Fibroblast of skin of right quadriceps (primary cell): ENCODE measurements around the gene EXPH5.

Experiments used
- DNase-seq: peaks from one replicate; pipeline ENCODE4 v3.0.0-alpha.2; 2013

The EXPH5 gene

DNA sequence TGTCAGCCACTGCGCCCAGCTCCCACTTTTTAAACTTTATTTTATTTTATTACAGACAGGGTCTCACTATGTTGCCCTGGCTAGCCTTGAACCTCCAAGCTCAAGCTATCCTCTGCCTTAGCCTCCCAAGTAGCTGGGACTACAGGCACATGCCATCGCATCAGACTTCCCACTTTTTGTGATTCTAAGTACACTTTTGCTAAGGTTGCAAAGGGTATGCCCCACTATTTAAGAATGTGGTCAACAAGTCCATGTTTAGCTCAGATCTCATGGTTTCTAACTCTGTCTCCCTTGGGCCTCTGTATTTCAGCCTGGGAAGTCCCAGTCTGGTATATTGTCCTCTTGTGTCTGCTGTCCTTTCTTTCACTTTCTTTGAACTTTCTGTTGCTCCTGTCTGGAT, 35.3 kb downstream of the EXPH5 start:
- no peak for DNase-seq

DNA sequence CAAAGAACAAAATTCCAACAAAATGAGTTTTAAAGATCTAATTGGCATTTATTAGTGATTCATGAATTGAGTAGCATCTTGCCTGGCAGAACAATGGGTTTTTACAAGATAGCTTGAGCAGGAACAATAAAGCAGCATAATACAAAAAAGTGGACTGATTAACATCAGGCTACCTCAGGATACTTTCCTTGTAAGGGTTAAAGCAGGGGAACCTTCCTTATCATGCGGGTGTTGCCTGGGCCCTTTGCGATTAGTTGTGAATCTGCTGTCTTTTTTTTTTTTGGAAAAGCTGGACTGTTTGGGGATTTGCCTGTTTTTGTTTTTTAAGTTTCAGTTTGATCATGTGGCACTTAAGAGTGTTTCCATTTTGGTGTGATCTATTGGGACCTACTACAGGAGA, 37.5 kb downstream of the EXPH5 start:
- no peak for DNase-seq

DNA sequence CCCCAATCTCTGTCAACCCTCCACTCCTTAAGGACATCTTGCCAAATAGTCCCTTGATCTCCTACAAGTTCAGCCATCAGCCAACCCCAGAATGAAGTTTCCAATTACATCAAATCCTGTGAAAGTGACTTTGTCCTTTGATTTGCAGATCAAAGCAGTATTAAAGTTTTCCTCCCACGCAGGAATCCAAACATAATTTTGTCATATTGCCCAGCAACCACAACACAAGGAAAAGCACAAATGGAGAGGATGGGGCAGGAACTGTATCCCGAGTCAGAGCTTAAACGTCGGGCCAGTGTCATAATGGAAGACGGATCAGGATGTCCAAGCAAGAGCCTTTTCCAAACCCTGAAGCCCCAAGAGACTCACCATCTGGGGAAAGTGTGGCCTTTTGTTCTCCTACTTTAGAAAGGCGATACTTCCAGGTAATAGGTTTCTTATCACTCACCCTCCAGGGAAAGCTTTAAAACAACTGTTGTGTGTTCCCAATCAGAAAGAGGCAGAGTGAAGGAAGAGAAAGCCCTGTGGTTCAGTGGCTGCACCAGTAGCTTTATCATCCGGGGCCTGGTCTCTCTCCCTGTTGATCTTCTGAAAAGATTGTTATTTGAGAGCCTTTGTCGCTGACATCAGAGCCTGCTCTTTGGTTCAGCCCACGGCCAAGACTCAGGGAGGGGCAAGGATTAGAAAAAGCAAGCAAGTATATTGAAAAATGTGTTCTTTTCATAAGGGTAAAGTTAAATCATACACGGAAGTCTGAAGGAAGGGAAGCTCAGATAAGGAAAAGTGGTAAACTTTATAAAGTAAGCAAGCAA, 41.7 kb downstream of the EXPH5 start:
- DNase-seq, result peak; percentile 16

DNA sequence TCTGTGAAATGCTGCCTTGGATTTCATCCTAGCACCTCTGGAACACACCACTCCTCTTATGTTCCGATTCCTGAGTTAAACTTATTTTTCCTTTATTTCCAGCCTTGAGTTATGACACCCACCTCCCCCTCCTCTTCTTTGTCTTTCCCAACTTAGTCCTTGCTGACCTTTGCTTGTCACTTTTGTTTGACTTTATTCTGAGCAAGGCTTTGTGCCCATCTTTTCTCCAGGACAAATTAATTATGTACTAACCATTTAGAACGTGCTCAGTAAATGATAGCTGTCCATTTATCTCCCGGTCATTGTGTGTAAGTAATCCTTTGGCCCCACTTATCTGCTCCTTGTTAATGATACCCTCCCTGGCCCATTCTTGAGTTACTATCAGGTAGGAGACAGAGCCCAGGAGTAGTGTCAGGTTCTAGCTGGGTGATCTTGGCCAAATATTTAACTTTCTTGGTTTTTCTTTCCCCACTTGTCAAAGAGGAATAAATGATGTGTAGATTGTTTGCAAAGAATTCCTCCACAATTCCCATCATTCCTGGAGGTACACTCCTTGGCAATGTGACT, 44.2 kb downstream of the EXPH5 start:
- no peak for DNase-seq

DNA sequence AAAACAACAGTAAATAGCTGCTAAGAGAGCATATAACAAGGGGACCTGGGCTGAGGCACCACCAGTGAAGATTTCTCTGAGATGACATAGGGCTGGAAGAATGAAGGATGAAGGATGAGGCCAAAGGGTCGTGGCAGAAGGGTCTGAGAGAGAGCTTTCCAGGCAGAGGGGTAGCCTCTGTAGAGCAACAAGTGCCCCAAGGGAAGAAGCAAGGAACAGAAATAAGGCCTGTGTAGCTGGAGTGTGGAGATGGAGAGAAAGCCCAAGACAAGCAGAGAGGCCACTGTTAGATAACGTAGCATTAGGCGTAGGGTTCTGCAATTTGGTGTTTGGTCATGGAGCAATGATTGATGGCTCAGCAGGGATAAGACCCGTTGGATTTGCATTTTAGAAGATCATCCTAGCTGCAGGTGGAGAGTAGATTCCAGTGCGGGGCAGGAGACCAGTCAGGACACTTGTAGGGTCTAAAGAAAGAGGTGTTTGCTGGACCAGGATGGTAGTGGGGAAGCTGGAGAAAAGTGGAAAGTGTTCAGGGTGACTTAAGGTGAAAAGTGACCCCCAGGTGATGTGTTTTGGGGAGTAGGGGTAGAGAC, 47.6 kb downstream of the EXPH5 start:
- DNase-seq, result no peak

DNA sequence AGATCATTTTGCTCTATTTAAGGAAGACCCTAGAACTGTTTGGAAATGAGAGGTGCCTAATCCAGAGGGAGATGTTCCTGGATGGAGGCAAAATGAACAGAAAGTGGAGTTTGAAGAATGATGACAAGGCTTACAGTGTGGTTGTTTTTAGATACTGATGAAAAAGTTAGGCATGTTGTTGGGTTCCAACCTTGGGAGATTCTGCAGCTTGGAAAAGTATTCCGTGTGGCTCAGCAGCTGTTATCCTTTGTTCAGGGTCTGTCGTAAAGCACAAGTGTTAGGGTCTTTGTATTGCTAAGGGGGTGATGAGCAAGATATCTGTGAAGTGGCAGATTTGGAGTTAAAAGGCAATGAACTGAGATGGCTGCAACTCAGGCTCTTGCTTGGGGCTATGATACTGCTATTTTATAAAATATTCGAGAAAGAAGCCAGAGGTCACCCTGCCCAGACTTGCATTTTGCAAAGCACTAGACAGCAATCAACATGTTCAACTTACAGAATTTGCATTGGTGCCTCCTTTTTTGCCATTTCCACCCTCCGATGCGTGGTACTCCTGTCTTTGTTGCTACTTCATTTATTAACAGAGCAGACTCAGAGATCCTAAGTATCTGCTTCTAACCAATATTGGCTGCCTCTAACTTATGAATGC, 50.1 kb downstream of the EXPH5 start:
- no peak for DNase-seq

DNA sequence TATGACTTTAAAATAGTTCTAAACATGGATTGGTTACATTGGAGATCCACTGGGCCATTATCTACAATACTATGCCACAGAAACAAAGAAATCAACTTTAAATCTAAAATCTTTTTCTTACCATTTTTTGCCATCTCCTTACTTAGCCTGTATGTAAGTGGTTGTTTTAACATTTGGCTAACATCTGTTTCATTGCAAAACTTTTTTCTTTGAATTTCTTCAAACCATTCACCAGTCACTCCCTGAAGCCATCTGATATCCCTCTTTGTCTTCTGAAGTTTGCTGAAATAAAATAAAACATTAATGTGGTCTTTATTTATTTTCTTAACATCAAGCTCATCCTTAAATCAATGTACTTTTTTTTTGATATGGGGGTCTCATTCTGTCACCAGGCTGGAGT, 52.0 kb downstream of the EXPH5 start:
- no peak for DNase-seq

DNA sequence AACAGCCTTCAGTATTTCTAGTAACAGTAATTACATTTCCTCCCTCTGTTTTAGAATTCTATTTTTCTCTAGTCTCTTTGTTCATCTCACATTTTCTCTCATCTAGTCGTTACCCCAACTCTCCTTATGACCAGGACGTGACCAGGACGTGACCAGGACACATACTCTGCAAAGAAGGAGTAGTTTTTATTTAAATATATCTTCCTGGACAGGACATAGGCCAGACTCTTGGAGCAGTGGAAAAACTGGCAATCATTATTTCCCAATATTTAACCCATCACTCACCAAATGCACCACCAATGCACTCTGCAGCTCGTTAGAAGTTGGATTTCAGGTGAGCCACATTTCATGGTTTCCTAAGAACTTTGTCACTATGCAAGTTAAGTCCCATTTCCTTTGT, 55.1 kb downstream of the EXPH5 start:
- no peak for DNase-seq

DNA sequence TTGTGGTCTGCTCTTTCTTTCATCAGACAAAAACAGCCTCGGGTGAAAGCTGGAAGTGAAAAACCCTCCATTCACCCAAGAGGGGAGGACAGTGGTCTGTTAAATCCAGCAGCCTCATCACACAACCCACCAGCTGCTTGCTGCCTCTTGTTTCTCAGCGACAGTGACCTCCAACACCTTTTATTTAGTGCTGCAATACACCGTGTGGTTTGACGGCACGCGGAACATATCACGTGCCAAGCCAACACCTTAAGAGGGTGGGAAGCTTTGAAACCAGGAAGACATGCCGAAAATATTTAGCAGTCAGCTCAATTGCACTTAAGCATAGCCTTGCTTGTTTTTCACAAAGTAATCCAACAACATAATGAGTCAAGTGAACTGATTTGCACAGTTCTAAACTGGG, 55.5 kb downstream of the EXPH5 start:
- DNase-seq, result no peak

DNA sequence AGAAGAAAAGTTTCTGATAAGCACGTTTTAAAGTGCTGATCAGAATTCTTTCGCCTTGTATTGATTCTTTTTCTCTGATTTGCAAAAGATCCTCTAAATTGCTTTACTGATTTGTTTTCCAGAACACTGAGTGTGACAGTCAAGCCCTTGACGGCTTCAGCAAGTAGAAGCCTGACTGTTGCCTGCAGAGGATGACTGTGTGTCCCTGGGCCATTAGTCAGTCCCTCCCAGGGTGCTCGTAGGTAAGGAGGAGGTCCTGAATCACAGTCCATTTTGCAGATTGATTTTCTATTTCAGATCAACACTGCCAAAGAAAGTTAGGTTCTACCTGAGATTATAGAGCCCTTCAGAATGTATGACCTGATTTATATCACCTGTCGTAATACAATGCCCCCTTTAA, 56.8 kb downstream of the EXPH5 start:
- no peak for DNase-seq

DNA sequence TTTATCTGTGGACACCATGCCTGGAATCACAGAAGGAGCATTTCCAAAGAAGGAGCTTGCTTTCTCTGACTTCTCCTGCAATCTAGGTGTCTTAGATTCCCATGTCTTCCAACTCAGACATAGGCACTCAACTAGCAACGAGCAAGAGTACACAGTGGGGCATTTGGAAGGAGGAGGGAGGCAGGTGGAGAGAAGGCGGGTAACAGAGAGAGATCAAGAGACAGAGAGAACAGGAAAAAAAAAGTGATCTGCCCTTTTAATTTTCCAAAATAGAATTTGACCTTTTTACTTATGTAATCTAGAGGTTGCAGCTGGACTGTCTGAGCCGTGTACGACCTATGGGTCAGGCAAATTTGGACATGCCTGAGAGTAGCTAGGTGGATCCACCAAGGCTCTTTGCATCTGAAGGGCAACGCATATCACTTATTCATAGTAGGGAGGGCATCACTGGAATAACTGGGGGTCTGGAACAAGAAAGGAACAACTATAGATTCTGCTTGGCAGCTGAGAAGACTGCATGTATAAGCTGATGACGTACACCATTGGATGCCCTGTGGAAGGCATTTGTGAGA, 58.1 kb downstream of the EXPH5 start:
- DNase-seq, result no peak

DNA sequence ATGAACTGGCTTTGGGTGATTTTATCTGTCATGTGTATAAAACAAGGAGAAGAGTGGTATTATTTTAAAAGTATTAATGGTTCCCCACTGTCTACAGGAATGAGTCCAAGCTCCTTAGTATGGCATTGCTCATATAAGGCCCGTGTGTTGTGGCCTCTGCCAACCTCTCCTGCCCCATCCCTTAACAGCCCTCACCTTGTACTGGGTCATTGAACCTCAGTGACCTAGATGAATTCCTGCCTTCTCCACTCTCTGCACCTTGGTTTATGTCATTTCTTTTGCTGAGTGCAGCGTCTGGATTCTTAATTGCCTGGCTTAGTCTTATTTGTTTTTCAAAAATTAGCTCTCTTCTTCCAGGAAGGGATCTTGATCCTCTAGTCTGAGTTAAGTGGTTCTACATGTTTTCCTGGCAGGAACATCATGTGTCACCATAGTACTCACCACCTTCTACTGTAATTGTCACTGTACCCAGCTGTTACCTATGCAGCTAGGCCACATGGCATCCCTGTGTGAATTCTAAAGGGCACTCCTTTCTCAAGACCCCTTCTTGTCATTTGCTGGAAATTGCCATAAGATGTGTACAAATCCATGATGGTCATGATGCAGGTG, 59.2 kb downstream of the EXPH5 start:
- DNase-seq, result no peak

DNA sequence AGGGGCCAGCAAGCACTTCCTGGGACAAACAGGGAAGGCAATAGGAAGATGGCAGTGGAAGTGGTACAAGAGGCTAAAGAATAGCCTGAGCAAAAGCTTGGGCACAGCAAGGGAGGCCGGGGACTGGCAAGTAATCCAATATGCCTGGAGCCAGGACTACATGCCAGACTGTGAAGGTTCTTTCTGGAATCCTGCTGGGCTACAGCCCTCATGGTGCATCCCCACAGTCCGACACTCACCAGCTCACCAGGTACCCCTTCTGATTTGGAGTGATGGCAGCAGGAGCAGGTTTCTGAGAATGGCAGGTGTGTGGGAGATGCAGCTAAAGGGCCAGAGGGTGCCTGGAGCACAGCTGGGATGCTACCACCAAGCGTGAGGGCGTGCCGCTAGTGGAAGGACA, 63.1 kb downstream of the EXPH5 start:
- DNase-seq, result no peak

DNA sequence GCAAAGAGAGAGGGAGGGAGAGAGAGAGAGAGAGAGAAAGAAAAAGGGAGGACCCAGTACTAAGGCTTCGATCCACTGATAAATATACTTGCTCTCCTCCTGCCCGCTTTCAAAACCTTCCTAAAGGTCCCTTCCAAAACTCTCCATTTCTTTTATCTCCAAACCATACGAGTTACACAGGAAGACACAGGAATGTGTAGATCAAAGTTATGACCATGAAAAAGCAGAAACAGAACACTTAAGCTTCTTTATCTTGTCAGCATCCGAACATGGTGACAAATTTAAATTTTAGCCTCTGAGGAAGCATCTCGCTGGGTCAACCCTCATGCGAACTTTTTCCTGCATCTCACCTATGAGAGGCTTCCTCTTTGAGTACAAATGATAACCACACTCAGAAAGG, 66.2 kb downstream of the EXPH5 start:
- DNase-seq, result no peak

DNA sequence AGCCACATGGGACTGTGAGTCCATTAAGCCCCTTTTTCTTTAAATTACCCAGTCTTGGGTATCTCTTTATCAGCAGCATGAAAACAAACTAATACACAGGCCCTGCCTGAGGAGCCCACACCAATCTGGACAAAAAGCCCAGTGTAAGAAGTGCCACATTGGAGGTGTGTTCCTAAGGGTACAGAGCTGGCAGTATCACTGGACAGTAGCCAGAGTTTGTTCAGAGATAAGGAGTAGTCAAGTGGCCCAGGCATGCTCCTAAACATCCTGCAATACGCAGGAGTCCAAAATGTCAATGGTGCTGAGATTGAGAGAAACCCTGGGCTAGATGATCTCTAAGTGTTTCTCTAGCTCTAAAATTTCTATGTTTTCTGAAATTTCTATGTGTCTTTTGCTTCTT, 68.4 kb downstream of the EXPH5 start:
- no peak for DNase-seq

DNA sequence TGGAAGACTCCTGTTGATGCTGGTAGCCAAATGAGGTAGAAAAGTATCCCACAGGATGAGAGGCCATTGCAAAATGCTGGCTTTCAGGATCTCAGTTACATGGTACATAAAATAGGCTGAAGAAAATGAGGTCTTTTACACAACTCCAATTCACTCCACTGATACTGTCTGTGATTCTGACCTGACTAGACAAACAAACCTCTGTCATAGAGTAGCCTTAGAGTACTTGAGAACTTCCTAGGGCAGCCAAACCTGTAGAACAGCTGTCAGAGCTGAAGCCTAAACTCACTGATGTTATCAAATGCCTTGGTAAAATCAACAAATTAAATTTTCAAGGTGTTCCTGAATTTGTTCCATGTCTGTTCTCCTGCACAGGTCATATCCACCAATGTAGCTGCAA, 69.1 kb downstream of the EXPH5 start:
- DNase-seq, result no peak

DNA sequence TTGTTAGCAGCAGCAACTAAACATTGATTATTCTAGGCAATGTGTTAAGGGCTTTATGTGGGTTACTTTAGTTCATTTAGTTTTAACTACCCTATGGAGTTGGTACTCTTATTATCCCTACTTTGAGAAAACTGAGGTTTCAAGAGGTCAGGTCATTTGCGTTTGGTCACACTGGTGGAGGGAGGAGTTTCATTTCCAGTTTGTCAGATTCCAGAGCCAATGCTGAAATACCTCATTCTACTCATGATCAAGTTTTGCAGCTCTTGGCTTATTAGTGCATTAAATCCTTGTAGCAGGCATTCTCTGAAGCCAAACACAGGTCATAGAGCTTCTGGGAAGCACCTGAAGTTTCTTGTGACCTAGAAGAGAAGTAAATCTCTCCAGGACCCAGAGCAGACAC, 71.2 kb downstream of the EXPH5 start:
- DNase-seq, result no peak

DNA sequence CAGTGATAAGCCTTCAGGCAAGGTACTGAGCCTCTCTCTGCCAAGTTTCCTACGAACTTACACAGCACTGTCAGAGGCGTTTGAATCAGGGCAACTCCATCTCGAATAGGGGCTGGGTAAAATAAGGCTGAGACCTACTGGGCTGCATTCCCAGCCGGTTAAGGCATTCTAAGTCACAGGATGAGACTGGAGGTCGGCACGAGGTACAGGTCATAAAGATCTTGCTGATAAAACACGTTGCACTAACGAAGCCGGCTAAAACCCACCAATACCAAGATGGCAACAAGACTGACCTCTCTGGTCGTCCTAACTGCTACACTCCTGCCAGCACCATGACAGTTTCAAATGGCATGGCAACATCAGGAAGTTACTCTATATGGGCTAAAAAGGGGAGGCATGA, 75.0 kb downstream of the EXPH5 start:
- DNase-seq, result no peak

DNA sequence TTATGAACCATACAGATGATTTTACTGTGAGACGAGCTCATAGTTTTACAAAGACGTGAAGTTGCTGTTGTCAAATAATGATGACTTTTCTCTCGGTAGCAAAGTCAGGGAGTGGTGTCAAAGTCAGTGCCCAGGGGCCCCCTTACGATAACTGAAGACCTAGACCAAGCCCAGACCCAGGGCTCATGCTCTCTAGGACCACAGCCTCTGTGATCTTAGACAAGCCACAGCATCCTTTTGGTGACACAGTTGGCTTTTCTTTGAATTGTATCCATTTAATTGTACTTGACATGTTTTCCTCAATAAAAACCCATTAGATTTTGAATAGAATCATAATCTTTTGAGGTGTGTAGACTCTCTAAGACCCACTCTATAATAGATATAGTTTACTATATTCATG, 77.4 kb downstream of the EXPH5 start:
- DNase-seq, result no peak

DNA sequence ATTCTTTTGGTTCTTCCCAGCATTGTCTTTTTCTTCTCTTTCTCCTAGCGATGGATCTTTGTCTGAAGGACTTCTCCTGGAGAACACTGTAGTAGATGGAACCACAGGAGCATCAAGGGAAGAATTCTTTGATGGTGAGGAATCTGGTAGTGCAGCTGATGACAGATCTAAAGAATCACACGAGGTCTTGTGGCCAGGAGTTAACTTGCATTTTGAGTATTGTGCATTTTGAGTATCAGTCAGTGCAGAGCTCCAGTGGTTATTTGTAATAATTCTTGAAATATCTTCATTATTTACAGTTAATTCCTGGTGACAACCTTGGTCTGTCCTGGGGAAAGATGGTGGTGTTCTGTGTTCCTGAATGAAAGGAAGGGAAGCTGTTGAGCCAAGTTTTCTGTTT, 80.9 kb downstream of the EXPH5 start:
- DNase-seq, result peak; percentile 14

DNA sequence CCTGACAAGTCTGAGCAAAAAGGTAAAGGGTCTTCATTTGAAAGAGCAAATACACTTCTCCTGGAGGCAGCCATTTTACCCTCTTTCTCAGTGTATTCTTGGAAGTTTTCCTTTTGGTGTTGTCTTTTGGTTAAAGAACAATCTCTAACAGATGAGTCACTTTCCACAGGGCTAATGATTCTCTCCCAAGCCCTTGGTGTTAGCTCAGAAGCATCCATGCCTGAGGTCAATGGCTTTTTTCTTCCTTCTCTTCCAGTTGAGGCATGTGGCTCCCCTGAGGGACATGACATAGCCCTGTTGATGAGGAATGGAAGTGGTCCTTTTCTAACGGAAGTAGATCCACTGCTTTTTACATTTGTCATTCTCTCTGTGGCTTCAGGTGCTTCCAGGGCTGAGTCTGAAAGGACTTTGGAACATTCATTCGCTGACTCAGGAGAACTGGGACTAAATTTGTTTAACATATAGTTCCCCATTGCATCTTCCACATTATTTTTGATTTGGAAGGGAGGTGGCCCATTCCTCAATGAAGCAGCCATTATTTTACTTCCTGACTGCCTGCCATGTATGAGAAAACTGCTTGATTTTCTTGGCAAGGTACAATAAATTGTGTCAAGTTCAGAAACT, 81.6 kb downstream of the EXPH5 start:
- peak; percentile 74 for DNase-seq

DNA sequence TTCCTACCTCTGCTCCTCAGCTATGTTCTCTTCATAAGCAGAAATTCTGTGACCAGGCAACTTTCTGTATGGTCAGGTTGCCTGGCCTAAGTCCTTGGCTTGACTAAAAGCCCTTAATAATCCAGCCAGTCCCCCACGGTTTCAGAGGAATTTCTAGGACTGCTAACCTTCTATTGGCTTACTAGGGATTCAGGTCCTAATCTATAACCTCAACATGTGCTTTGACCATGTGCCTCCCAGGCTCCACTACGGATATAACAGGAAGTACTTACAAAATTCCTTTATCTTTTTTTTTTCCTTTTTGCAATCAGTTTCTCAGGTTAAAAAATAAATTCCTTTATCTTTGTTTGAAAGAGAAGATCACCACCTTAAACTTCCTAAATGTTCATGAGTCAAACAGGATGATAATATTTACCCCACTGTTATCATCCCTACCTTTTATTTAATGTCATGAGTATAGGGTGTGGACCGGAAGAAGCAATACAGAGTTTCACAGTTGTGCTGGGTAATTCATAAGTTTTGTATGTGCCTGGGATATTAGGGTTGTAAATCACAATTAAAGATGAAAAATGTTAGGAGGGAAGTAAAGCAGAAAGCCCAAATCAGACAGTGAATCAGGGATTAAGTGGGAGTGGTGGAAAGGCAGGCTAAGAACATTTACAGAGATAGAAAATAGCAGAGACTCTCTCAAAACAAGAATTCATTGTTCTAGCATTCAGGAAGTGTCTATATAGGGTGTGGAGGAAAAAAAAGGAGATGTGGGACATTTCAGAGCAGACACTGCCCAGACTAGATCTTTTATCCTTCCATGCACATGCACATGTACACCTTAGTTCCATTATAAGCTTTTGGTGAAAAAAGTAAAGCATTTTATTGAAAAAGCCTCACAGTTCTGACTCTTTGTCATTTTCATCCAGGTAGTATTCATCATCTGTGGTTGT, 84.6 kb downstream of the EXPH5 start:
- DNase-seq, result no peak
